WTC11 (cell line): ENCODE measurements around the gene LGMN.

Experiments used
- ATF1 ChIP-seq: sonication (generic); formaldehyde crosslinking; IDR thresholded peaks from 2 replicates; pipeline ENCODE4 v1.8.1; 2023; ENCODE audit warnings: mild to moderate bottlenecking, moderate library complexity, missing genetic modification reagents
- E2F1 ChIP-seq: sonication (generic); formaldehyde crosslinking; IDR thresholded peaks from 2 replicates; pipeline ENCODE4 v1.8.0; 2022; ENCODE audit warnings: mild to moderate bottlenecking, missing genetic modification reagents
- MXD4 ChIP-seq: fragments of 250-450 bp; sonication (Bioruptor Pico); IDR thresholded peaks from 2 replicates; pipeline ENCODE4 v1.8.0; 2021; ENCODE audit warnings: mild to moderate bottlenecking, moderate library complexity, borderline replicate concordance
- NFYB ChIP-seq: sonication (generic); formaldehyde crosslinking; conservative IDR thresholded peaks from 2 replicates; pipeline ENCODE4 v1.8.0; 2022; ENCODE audit warnings: low read depth, missing genetic modification reagents
- ZNF416 ChIP-seq: fragments of 250-450 bp; sonication (Bioruptor Pico); IDR thresholded peaks from 2 replicates; pipeline ENCODE4 v1.9.0; 2021; ENCODE audit warnings: mild to moderate bottlenecking, inconsistent platforms
- TF ChIP-seq, protein P1 (sequence below): fragments of 200-600 bp; IDR thresholded peaks from 2 replicates; pipeline ENCODE4 v1.8.0; 2022; ENCODE audit warnings: antibody characterized with exemption

DNA sequence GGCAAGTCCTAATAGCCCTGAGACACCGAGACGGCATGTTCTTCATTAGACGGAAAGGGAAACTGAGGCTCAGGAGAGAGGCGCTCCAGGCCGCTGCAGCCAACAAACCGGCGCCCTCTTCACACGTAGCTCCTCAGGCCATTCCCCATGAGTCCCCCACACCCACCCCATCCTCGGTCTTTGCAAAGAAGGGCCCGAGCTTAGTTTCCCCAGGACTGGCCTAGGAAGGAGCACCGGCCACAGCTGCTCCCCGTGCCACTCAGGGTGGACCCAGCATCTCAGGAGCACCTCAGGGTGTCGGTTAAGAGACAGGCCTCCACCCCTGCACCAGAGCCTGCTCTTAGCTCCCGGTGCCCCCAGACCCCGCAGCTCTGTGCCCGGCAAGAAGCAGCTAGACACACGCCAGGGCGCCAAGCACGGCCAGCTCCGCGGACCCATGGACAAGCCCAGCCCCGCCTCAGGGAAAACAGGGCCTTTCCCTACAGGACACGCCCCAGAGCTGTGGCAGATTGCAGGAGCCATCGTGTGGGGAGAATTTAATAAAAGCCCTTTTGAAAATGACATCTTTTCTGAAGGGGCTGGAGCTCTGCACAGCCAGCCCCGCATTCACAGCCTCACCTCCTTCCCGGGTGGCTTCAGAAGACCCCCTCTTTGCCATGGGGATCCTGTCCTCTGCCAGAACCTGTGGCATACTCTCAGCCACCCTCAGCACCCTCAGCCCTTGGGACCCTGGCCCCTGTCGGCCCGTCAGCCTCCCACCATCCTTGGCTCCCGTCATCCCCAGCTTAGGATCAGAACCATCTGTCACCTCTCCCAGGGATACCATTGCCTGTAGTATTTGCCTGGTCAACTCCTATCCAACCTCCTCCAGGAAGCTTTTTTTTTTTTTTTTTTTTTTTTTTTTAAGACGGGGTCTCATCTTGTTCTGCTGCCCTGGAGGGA is 59.7 kb downstream of the LGMN start:
- TF ChIP-seq, protein P1, sequence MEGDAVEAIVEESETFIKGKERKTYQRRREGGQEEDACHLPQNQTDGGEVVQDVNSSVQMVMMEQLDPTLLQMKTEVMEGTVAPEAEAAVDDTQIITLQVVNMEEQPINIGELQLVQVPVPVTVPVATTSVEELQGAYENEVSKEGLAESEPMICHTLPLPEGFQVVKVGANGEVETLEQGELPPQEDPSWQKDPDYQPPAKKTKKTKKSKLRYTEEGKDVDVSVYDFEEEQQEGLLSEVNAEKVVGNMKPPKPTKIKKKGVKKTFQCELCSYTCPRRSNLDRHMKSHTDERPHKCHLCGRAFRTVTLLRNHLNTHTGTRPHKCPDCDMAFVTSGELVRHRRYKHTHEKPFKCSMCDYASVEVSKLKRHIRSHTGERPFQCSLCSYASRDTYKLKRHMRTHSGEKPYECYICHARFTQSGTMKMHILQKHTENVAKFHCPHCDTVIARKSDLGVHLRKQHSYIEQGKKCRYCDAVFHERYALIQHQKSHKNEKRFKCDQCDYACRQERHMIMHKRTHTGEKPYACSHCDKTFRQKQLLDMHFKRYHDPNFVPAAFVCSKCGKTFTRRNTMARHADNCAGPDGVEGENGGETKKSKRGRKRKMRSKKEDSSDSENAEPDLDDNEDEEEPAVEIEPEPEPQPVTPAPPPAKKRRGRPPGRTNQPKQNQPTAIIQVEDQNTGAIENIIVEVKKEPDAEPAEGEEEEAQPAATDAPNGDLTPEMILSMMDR, result no peak
- TF ChIP-seq NFYB, result no peak
- TF ChIP-seq ZNF416 (CRISPR knock-in tag), result no peak
- TF ChIP-seq E2F1 (CRISPR knock-in tag), result no peak
- TF ChIP-seq ATF1 (CRISPR knock-in tag), result no peak
- TF ChIP-seq MXD4 (CRISPR knock-in tag), result no peak
